GM20000 (cell line): ENCODE measurements around the gene ZNF620.

ENCODE experiments used
- DNase-seq: peaks from one replicate; pipeline ENCODE4 v3.0.0; 2012; ENCODE audit warnings: low spot score
- CTCF ChIP-seq: IDR thresholded peaks from 2 replicates; pipeline ENCODE4 v1.5.1; 2012; ENCODE audit warnings: mild to moderate bottlenecking, control low read depth; ENCODE audit errors: extremely low read depth, missing control alignments

ZNF620 gene

GRCh38 chr3:40511031-40511718 is 5.3 kb downstream of the ZNF620 start:
- TF ChIP-seq CTCF, result no peak
- DNase-seq, result no peak

GRCh38 chr3:40516201-40516600 is 10.4 kb downstream of the ZNF620 start:
- no peak for TF ChIP-seq CTCF
- no peak for DNase-seq

- DNase-seq, result no peak
These were observed 12.2 kb downstream of the ZNF620 start for GRCh38 chr3:40518067-40518466.

GRCh38 chr3:40518848-40519247 is 13.0 kb downstream of the ZNF620 start:
- DNase-seq, result no peak
- no peak for TF ChIP-seq CTCF

More at GRCh38 chr3:40518067-40518466, 12.2 kb downstream of the ZNF620 start:
- TF ChIP-seq CTCF, result no peak

GRCh38 chr3:40521254-40521653 is 15.4 kb downstream of the ZNF620 start:
- no peak for DNase-seq
- no peak for TF ChIP-seq CTCF

- DNase-seq, result no peak
- no peak for TF ChIP-seq CTCF
These were observed 17.9 kb downstream of the ZNF620 start for GRCh38 chr3:40523781-40524180.

GRCh38 chr3:40524222-40524567 is 18.4 kb downstream of the ZNF620 start:
- no peak for TF ChIP-seq CTCF
- no peak for DNase-seq
